Transverse colon (tissue), 4 donors: Measurements from ENCODE around the gene UIMC1. TPM values are rescaled to one million over a fixed set of nuclear protein-coding genes. Genes with fewer than 3 reads are reported as not detected.

Source experiments
- DNase-seq: peaks from one replicate; pipeline ENCODE4 v3.0.0-alpha.2; 2019
- H3K27ac ChIP-seq, 4 donors: fragments of 200-600 bp; sonication (generic); 2 replicates each; pipeline ENCODE4 v1.5.1; 2016 to 2018; ENCODE audit warnings: inconsistent platforms in 4 of 4
- H3K27me3 ChIP-seq: fragments of 200-600 bp; sonication (generic); 2 replicates; pipeline ENCODE4 v1.5.1; 2017; ENCODE audit warnings: inconsistent platforms
- H3K36me3 ChIP-seq, 4 donors: fragments of 200-600 bp; sonication (generic); 2 replicates each; pipeline ENCODE4 v1.5.1; 2017 to 2019; ENCODE audit warnings: inconsistent platforms in 4 of 4
- H3K4me1 ChIP-seq, 4 donors: fragments of 200-600 bp; sonication (generic); 2 replicates each; pipeline ENCODE4 v1.5.1; 2017 to 2020; ENCODE audit warnings: inconsistent platforms in 4 of 4
- H3K4me3 ChIP-seq, 4 donors: fragments of 200-600 bp; sonication (generic); 1 replicate in 1 of 4; 2 replicates in 3 of 4; pipeline versions ENCODE4 v1.5.1 to v1.6.1; 2017 to 2019; ENCODE audit warnings: inconsistent platforms in 4 of 4
- H3K9me3 ChIP-seq, 2 donors: fragments of 200-600 bp; sonication (generic); 2 replicates each; pipeline ENCODE4 v1.5.1; 2017 to 2019; ENCODE audit warnings: inconsistent platforms in 2 of 2
- EP300 ChIP-seq: sonication (generic); formaldehyde crosslinking; IDR thresholded peaks from one replicate; pipeline ENCODE4 v1.6.1; 2017; ENCODE audit warnings: antibody characterized with exemption, low read depth
- POLR2A ChIP-seq: fragments of 450-650 bp; IDR thresholded peaks from one replicate; pipeline ENCODE4 v1.6.1; 2016; ENCODE audit warnings: antibody characterized with exemption, mild to moderate bottlenecking, moderate library complexity
- POLR2AphosphoS5 ChIP-seq, 3 donors: sonication (generic); formaldehyde crosslinking; IDR thresholded peaks; one replicate each; pipeline ENCODE4 v1.6.1; 2016; ENCODE audit warnings: antibody characterized with exemption in 3 of 3
- WGBS, 2 donors: methylation state at CpG; one replicate each; pipeline ENCODE4 v1.1.5; 2018; ENCODE audit warnings: low coverage in 1 of 2; 5-methylcytosine and 5-hydroxymethylcytosine counted together
- in situ Hi-C, 4 donors: fragments of 200-750 bp; cut with MboI; loops; one replicate each; pipeline versions ENCODE4 v1.15.0 to v1.15.1; 2017; ENCODE audit warnings: low sequenced_read_pairs in 3 of 4, low pct_ligation_motif_present in 1 of 4, low pct_unique_long_range_greater_than_20kb in 1 of 4
- intact Hi-C: fragments of 100-400 bp; cut with DNase I; formaldehyde crosslinking; loops from one replicate; pipeline ENCODE4 v1.15.1; 2023; ENCODE audit warnings: low total_unique reads
- total RNA-seq, 4 donors: library from RNA; depleted of rRNA; stranded (reverse); fragments of >200 nt; gene quantifications; one replicate each; pipeline ENCODE4 v1.1.0, GENCODE V29; 2016
- TF ChIP-seq, protein P1 (sequence below), 5 experiments: fragments of 200-600 bp in 3 of 5; fragments of 450-650 bp in 2 of 5; sonication (generic) in 3 of 5; IDR thresholded peaks; 1 replicate in 2 of 5; 2 replicates in 3 of 5; pipeline ENCODE4 v1.5.1; 2016 to 2017; ENCODE audit warnings: antibody characterized with exemption in 5 of 5, inconsistent platforms in 3 of 5, mild to moderate bottlenecking in 2 of 5, moderate library complexity in 1 of 5

The UIMC1 gene
- total RNA-seq, 4 donors from 2014 or later: 25.1 to 213 (median 34.6) TPM

DNA sequence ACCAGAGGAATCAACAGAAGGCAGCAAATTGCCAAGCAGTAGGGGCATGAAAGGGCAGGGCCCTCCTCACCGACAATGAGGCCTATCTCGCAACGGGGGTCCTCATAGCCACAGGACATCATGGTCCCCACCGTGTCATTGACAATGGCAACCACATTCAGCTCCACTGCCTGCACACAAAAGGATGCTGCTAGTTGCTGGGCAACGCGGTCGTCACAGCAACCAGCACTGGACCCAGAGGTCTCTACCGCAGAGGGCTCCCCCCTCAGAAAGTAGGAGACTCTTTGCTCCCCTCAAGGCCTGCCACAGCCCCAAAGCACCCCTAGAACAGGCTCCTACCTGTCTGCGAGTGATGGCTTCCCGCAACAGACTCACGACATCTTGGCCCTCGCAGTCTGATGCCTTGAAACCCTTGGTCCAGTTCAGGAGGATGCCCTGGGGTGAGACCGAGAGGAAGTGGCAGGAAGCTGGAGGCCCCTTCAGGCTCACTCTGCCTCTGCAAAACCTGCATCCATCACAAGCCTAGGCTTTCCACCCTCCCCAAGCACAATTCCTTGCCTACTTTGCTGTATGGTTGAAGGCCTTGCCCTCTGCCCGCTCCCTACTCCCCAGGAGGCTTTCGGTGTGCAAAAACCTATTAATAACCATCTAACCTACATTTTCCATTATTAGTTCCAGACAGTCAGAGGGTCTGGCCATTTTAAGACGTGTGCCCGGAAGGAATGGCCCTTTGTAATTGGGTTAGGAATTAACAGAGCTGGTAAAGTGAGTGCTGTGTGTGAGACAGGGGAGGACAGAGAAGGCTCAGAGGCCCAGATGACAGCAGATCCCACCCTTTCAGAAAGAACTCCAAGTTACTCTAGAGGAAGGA is 122.6 kb downstream of the UIMC1 start:
- Histone ChIP-seq H3K9me3 (no peaks in the 10 kb centered on the region), H3K4me3 (no peak overlapping the region), H3K27me3 (peaks cover 10% of the 10 kb centered on the region), H3K4me1 (no peaks in the 10 kb centered on the region), H3K27ac (no peak overlapping the region), H3K36me3 (no peaks in the 10 kb centered on the region)
- TF ChIP-seq, protein P1, sequence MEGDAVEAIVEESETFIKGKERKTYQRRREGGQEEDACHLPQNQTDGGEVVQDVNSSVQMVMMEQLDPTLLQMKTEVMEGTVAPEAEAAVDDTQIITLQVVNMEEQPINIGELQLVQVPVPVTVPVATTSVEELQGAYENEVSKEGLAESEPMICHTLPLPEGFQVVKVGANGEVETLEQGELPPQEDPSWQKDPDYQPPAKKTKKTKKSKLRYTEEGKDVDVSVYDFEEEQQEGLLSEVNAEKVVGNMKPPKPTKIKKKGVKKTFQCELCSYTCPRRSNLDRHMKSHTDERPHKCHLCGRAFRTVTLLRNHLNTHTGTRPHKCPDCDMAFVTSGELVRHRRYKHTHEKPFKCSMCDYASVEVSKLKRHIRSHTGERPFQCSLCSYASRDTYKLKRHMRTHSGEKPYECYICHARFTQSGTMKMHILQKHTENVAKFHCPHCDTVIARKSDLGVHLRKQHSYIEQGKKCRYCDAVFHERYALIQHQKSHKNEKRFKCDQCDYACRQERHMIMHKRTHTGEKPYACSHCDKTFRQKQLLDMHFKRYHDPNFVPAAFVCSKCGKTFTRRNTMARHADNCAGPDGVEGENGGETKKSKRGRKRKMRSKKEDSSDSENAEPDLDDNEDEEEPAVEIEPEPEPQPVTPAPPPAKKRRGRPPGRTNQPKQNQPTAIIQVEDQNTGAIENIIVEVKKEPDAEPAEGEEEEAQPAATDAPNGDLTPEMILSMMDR (IDR thresholded peaks at IDR 0.05): no peak
- TF ChIP-seq POLR2A (no peak), EP300 (no peak), POLR2AphosphoS5 (IDR thresholded peaks at IDR 0.05) (no peak)
- in situ Hi-C loops (no loop called here), intact Hi-C loops (no loop called here)
- DNase-seq: no peak
- WGBS, 2 donors: 91 to 93% methylated on average over 2 to 17 of the region's 17 CpGs

DNA sequence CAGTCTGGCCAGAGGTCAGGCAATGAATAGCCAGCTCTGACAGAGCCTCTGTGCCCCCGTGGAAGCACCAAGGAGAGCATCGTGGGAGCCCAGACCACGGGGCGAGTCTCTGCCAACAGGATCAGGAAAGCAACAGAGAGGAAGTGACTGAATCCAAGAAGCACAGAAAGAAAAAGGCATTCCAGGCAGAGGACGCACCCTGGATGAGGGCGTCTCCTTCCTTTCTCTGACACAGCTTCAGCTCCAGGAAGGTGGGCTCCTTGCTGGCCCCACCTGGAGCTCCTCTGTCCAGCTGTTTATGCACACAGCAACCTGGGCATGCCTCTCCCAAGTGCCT is 124.0 kb downstream of the UIMC1 start:
- DNase-seq: no peak
- TF ChIP-seq, protein P1 (IDR thresholded peaks at IDR 0.05): no peak
- TF ChIP-seq POLR2A: no peak
- no peak for TF ChIP-seq POLR2AphosphoS5 (IDR thresholded peaks at IDR 0.05)
- TF ChIP-seq EP300: no peak
- no peak overlapping the region for H3K27ac ChIP-seq
- WGBS, 2 donors: 41 to 45% methylated on average over 4 to 6 of the region's 6 CpGs
- no peaks in the 10 kb centered on the region for H3K4me1 ChIP-seq
- H3K4me3 ChIP-seq: no peak overlapping the region
- H3K9me3 ChIP-seq: no peaks in the 10 kb centered on the region
- intact Hi-C loops (no loop called here), in situ Hi-C loops (no loop called here)
- H3K36me3 ChIP-seq: no peaks in the 10 kb centered on the region
- peaks cover 22% of the 10 kb centered on the region for H3K27me3 ChIP-seq

DNA sequence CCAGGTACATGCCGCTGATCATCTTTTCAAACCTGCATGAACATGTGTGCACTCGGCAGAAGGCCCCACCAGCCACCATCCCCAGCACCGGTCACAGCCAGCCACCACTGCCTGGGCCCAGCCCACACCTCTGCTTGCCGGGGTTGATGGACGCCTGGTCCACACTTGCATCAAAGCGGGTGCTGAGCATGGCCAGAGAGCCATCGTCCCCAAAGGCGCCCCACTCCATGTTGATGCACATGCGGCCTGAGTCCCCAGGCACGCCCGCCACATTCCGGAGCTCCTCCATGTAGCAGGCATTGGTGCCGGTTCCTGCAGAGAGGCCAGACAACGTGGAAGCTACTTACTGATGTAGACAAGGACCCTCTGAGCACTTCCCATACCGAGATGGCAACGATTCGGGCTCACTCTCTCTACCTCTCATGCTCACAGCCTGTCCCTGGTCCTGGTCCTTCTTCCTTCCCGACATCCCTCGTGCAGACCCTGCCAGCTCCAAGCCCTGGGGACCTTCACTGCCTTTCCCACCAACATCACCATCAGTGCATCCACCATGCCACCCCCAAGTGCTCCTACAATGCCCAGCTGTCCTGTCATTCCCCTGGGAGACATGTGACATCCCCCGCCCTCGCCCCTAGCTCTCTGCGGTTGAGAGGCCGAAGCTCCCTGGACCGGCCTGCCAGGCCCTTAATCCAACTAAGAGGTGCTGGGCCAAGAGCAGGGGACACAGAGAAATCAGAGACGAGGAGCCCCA is 124.6 kb downstream of the UIMC1 start:
- 71 to 82% methylated on average over 7 to 25 of the region's 25 CpGs for WGBS, 2 donors
- no peak for DNase-seq
- Histone ChIP-seq H3K36me3 (no peaks in the 10 kb centered on the region), H3K27ac (no peak overlapping the region), H3K27me3 (peaks cover 27% of the 10 kb centered on the region), H3K4me3 (no peak overlapping the region), H3K9me3 (no peaks in the 10 kb centered on the region), H3K4me1 (no peaks in the 10 kb centered on the region)
- intact Hi-C loops: no loop called here
- TF ChIP-seq POLR2A: no peak
- TF ChIP-seq EP300: no peak
- TF ChIP-seq POLR2AphosphoS5 (IDR thresholded peaks at IDR 0.05): no peak
- TF ChIP-seq, protein P1 (IDR thresholded peaks at IDR 0.05): no peak
- in situ Hi-C loops: no loop called here

DNA sequence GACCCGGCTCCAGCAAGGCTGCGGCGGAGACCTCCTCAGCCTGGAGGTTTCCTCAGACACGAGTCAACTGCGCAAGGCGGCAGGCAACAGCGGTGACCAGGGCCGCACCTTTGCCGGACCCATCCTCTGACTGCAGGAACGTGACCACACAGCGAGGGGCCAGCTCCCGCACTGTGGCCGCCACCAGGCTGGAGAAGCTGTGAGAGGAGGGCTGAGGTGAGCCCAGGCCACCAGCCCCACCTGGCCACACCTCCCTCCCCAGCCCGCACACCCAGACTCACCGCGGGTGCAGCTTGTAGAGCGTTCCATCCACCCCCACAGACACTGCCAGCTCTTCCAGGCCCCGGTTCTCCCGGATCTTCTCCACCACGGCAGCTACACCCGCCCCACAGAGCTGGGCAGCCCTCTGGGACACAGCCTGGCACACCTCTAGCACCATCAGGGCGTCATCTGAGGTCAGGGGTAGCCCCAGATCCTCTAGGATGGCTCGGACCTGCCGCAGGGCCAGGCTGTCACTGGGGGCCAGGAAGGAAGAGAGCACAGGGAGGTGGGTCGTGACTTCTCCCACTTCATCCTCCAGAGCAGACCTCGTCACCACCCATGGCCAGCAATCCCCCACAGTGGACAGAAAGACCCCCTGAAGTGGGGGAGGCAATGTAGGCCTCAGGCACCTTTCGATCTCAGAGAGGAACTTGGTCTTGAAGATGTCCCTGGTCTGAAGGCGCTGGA is 125.4 kb downstream of the UIMC1 start:
- no peaks in the 10 kb centered on the region for H3K36me3 ChIP-seq
- peaks cover 35% of the 10 kb centered on the region for H3K27me3 ChIP-seq
- H3K9me3 ChIP-seq: no peaks in the 10 kb centered on the region
- WGBS, 2 donors: 85% methylated on average over 28 of the region's 28 CpGs; no CpG with 5 or more reads in 1 of the 2 donors
- H3K4me3 ChIP-seq: no peak overlapping the region
- no peak for DNase-seq
- TF ChIP-seq POLR2AphosphoS5 (IDR thresholded peaks at IDR 0.05) (no peak), EP300 (no peak)
- H3K4me1 ChIP-seq: no peaks in the 10 kb centered on the region
- intact Hi-C loops (no loop called here), in situ Hi-C loops (no loop called here)
- no peak overlapping the region for H3K27ac ChIP-seq
